HG03095 (cell line): ENCODE measurements around the gene VWA1.
"Not testable (repeated sequence)": the region's sequence is repeated elsewhere in the genome, so short reads cannot be mapped to it uniquely, and the experiment has no call there.

Experiments used
- ATAC-seq: cut with Tn5 transposase; IDR thresholded peaks from one replicate; pipeline ENCODE4 v1.9.1; 2021; ENCODE audit warnings: moderate library complexity; ENCODE audit not compliant: unreplicated experiment

VWA1 gene

DNA sequence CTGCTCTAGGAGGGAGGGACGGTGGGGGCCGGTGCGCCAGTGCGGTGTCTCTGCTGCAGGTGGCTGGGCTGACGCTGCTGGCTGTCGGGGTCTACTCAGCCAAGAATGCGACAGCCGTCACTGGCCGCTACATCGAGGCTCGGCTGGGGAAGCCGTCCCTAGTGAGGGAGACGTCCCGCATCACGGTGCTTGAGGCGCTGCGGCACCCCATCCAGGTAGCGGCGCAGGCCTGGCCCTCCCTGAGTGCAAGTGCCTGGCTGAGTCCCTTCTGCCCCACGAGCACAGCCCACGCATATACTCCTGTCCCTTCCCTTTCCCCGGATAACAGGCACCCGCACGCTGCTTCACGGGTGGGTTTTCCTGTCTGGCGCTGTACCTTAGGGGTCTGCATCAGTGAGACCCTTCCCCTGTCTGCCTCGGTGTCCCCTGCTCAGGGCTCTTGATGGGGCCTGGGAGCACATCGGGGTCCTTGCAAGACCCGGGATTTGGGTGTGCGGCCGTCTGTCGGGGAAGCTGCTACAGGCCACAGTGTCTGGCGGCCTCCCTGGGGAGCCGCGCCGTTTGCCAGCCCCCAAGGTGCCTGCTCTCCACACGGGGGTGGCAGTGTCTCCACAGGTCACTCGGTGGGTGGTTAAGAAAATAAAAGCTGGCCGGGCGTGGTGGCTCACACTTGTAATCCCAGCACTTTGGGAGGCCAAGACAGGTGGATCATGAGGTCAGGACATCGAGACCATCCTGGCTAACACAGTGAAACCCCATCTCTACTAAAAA lies 19.0 kb downstream of the VWA1 start:
- ATAC-seq, result not testable (repeated sequence)

DNA sequence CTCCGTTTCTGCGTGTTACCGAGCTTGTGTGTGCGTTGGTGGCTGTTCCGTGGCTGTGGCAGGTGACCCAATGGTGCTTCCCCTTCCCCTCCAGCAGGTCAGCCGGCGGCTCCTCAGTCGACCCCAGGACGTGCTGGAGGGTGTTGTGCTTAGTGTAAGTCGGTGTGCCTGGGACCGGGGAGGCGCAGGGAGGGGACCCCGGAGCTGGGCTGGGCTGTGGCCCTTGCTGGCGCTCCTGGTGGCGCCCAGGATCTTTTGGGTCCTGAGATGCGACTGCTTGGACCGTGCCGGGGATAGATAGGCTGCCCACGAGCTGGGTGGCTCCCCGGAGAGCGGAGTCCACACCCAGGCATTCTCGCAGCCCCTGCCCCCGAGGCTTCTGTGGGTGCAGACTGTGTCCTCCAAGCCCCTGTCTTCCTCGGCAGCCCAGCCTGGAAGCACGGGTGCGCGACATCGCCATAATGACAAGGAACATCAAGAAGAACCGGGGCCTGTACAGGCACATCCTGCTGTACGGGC lies 19.9 kb downstream of the VWA1 start:
- ATAC-seq, result no peak

GRCh38 chr1:1455934-1456333 lies 20.4 kb downstream of the VWA1 start:
- ATAC-seq, result not testable (repeated sequence)

DNA sequence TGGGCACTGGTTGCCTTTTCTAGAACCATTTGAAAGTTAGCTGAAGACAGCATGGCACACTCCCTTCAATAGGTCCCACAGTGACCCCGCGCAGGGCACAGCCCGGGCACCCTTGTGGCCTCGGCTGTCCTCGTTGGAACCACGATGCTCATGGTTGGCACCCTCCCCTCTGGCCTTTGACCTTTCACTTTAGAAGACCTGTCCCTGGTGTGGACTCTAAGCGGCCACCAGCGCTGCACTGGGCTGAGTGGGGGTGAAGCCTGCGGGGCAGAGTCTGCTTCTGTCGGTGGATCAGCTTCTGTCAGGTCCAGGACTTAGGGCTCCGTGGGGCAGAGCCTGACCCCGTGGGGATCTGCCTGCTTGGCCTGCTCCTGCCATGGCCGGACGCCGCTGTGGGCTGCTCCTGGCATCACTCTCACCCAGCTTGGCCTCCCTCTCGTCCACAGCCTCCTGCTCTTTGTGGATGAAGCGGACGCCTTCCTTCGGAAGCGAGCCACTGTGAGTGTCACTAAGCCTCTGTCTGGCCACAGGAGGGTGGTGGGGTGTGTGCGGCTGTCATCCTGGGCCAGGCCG lies 21.3 kb downstream of the VWA1 start:
- ATAC-seq, result not testable (repeated sequence)

DNA sequence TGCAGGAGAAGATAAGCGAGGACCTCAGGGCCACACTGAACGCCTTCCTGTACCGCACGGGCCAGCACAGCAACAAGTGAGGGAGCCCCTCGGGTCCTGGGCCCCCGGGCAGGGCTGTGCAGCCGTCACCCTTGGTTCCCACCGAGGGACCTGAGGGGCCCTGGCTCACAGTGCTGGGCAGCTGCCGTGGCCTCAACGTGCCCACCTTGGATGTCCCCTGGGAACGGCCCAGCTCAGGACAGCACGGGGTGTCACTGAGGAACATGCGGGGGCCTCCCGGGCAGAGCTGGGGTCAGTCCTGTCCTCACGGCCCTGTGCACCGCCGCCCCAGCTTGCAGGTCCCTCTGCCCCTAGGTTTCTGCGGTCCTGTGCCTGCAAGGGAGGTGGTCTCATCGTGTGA lies 23.7 kb downstream of the VWA1 start:
- ATAC-seq, result not testable (repeated sequence)

DNA sequence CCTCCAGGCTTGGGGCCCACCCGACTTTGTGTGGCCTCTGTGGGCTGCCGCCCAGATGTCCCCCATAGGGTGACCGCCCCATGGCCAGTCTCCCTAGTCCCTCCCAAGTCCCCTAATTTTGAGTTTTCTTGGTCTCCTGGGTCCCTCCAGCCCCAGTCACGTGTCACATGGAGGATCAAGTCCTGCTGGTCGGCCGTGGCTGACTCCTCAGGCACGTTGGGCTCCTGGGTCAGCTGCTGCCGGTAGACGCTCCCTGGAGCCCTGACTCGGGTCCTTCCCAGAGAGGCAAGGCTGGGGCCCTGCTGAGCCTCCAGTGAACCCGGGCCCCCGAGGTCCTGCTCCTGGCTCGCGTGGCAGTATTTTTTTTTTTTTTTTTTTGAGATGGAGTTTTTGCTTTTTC lies 24.2 kb downstream of the VWA1 start:
- not testable (repeated sequence) for ATAC-seq

- no peak for ATAC-seq
These were observed 25.1 kb downstream of the VWA1 start for GRCh38 chr1:1460540-1461130.

- no peak for ATAC-seq
These were observed 26.3 kb downstream of the VWA1 start for GRCh38 chr1:1461721-1462317.

- peak; percentile 59 for ATAC-seq
These were observed 27.0 kb downstream of the VWA1 start for GRCh38 chr1:1462318-1462966.

- no peak for ATAC-seq
These were observed 27.8 kb downstream of the VWA1 start for GRCh38 chr1:1463312-1463711.

DNA sequence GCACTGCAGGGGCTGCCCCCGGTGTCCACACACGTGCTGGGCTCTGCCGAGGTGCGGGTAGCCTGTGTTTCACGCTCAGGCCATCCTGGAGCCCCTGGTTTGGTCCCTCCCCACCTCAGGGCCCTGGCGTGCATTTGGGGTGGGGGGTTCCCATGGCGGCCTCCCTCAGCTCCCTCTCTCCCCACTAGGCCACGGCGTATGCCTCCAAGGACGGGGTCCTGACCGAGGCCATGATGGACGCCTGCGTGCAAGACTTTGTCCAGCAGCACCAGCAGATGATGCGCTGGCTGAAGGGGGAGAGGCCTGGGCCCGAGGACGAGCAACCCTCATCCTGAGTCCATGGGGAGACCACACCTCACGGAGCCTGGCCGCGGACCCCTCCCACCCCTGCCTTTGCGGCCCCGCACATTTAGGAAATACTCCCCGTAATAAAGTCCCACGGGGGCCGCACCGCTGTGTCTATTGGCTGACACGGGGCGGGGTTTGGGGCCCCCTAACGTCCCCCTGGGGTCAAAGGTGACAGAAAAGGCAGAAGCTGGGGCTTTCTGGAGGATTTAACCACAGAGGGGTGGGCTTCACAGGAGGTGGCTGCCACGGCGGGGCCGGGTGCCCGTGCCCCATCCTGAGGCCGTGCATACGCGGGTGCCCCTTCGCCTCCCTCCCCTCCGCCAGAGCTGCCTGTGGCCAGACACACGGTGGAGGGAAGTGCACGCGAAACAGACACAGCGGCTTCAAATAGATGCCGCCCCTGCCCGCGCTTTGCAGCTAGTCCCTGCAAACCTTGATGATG lies 32.9 kb downstream of the VWA1 start:
- ATAC-seq, result not testable (repeated sequence)

- no peak for ATAC-seq
These were observed 35.3 kb downstream of the VWA1 start for GRCh38 chr1:1470626-1471388.

- ATAC-seq, result peak; percentile 63
These were observed 36.0 kb downstream of the VWA1 start, which contains the start of gene ATAD3B for GRCh38 chr1:1471389-1472052. TSS of gene ATAD3B (plus strand) at chr1:1471765. CDS start at chr1:1471885, 120 bp downstream.

DNA sequence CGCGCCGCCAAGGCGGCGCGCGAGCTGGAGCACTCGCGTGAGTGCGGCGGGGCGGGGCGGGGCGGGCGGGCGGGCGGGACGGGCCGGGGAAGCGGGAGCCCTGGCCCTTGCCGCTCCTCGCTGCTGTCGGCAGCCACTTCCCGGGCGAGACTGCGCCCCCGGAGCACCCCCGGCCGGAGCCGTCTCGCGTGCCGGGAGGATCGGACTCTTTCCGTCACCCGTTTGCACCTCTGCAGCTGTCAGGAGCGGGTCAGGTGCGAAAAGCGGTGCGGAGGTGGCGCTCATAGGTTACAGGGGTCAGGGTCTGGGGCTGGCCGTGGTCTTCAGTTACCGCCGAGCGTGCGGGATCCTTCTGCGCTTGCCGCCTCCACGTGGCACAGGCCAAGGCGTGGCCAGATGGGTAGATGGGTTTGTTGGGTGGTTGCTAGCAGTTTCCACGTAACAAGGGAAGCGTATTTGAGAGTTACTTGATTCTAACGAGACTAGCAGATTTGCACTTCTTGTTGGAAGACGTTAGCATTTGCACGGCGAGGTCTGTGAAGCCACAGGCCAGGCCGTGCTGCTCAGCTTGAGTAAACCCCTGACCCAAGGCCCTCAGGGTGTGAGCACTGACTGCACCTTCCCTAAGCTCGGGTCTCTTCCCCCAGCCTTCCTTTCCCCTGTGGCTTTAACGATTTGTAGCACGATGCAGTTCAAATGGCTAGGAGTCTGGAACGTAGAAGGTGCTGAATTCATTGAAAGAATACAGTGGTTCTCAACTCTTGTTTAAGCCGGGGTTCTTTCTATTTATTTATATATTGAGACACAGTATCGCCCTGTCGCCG lies 36.8 kb downstream of the VWA1 start:
- ATAC-seq, result not testable (repeated sequence)

DNA sequence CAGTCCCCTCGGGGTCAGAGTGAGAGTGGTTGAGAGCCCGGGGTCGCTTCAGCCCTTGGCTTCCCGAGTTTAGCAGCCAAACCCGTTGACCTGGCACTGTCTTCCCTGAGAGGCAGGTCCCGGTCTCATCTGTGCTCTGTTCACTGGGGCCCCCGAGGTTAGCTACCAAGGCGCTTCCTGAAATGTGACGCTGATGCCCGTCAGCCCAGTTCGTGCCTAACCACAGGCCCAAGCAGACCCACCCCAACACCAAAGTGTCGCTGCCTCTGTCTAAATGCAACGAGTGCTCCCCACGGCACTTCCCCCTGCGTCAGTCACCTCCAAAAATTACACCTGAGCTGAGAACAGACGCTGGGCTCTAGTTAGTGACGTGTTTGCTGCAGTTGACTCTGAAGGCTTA lies 40.5 kb downstream of the VWA1 start:
- ATAC-seq, result not testable (repeated sequence)

DNA sequence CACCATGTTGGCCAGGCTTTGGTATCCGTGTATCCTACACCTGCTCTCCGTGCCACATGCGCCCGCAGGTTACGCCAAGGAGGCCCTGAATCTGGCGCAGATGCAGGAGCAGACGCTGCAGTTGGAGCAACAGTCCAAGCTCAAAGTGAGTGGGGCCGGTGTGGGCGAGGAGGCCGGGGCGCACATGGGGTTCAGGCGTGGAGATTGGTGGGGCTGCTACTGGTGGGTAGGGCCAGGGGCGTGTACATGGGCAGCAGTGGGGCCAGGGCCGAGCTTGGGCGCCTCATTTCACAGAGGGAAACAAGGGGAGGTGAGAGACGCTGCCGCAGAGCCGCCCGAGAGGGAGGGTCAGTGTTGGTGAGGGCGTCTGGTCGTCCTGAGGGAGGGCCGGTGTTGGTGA lies 41.7 kb downstream of the VWA1 start:
- ATAC-seq, result no peak

GRCh38 chr1:1479547-1480487 lies 44.3 kb downstream of the VWA1 start:
- ATAC-seq, result no peak
